HEK293T (cell line): ENCODE measurements around the gene GNA14.
"Not testable (repeated sequence)": the region's sequence is repeated elsewhere in the genome, so short reads cannot be mapped to it uniquely, and the experiment has no call there.

Source experiments
- CTCF ChIA-PET: fragments of 350-600 bp; formaldehyde crosslinking; extraction: SDS; loops from one replicate; lab custom pipeline; 2021; ENCODE audit warnings: antibody characterized with exemption, inconsistent platforms; lab: Yijun Ruan, JAX
- POLR2A ChIA-PET: fragments of 350-600 bp; formaldehyde crosslinking; extraction: SDS; loops from one replicate; lab custom pipeline; 2020; ENCODE audit warnings: antibody characterized with exemption, inconsistent platforms; lab: Yijun Ruan, JAX
- DNase-seq: peaks from one replicate; pipeline ENCODE4 v3.0.0; 2012; ENCODE audit warnings: mixed read lengths; ENCODE audit errors: extremely low spot score
- ARNT ChIP-seq: fragments of 450-650 bp; IDR thresholded peaks from 2 replicates; pipeline ENCODE4 v1.6.1; 2017; ENCODE audit warnings: mild to moderate bottlenecking
- BHLHE40 ChIP-seq: fragments of 450-650 bp; IDR thresholded peaks from 2 replicates; pipeline ENCODE4 v1.6.1; 2016; ENCODE audit warnings: mild to moderate bottlenecking, moderate library complexity, borderline replicate concordance
- CTBP1 ChIP-seq: fragments of 450-650 bp; IDR thresholded peaks from 2 replicates; pipeline ENCODE4 v1.6.1; 2016; ENCODE audit warnings: borderline replicate concordance
- ELF4 ChIP-seq: fragments of 450-650 bp; IDR thresholded peaks from 2 replicates; pipeline ENCODE4 v1.6.1; 2017; ENCODE audit warnings: antibody characterized with exemption
- FOXA1 ChIP-seq: fragments of 450-650 bp; IDR thresholded peaks from 2 replicates; pipeline ENCODE4 v1.6.1; 2016; ENCODE audit warnings: mild to moderate bottlenecking
- FOXK2 ChIP-seq: fragments of 450-650 bp; IDR thresholded peaks from 2 replicates; pipeline ENCODE4 v1.6.1; 2016; ENCODE audit warnings: mild to moderate bottlenecking
- FOXM1 ChIP-seq: fragments of 450-650 bp; IDR thresholded peaks from 2 replicates; pipeline ENCODE4 v1.6.1; 2017; ENCODE audit warnings: mild to moderate bottlenecking, borderline replicate concordance
- HDGF ChIP-seq: fragments of 450-650 bp; IDR thresholded peaks from 2 replicates; pipeline ENCODE4 v1.6.1; 2017; ENCODE audit warnings: antibody characterized with exemption, borderline replicate concordance
- L3MBTL2 ChIP-seq: fragments of 450-650 bp; conservative IDR thresholded peaks from 2 replicates; pipeline ENCODE4 v1.6.1; 2016; ENCODE audit warnings: mild to moderate bottlenecking
- LEF1 ChIP-seq: fragments of 450-650 bp; IDR thresholded peaks from 2 replicates; pipeline ENCODE4 v1.6.1; 2017; ENCODE audit warnings: mild to moderate bottlenecking, borderline replicate concordance
- NFRKB ChIP-seq: fragments of 450-650 bp; IDR thresholded peaks from 2 replicates; pipeline ENCODE4 v1.6.1; 2016; ENCODE audit warnings: mild to moderate bottlenecking, moderate library complexity
- PKNOX1 ChIP-seq: fragments of 450-650 bp; IDR thresholded peaks from 2 replicates; pipeline ENCODE4 v1.6.1; 2016
- SP1 ChIP-seq: fragments of 450-650 bp; IDR thresholded peaks from 2 replicates; pipeline ENCODE4 v1.6.1; 2017
- SUZ12 ChIP-seq: fragments of 450-650 bp; IDR thresholded peaks from 2 replicates; pipeline ENCODE4 v1.6.1; 2016; ENCODE audit warnings: mild to moderate bottlenecking
- TARDBP ChIP-seq: fragments of 450-650 bp; IDR thresholded peaks from 2 replicates; pipeline ENCODE4 v1.6.1; 2016
- ZNF384 ChIP-seq: fragments of 450-650 bp; IDR thresholded peaks from 2 replicates; pipeline ENCODE4 v1.6.1; 2016

GNA14 gene

GRCh38 chr9:77643871-77644270 is 4.3 kb downstream of the GNA14 start:
- ChIA-PET POLR2A (no interaction called here), CTCF (no interaction called here)
- no peak for DNase-seq
- TF ChIP-seq PKNOX1 (no peak), ZNF384 (no peak), TARDBP (no peak), FOXA1 (no peak), LEF1 (no peak), CTBP1 (no peak), ELF4 (no peak), BHLHE40 (no peak), L3MBTL2 (no peak), FOXM1 (no peak), ARNT (no peak), SUZ12 (no peak), NFRKB (no peak), SP1 (no peak), HDGF (no peak), FOXK2 (no peak)

GRCh38 chr9:77640741-77641580 is 7.2 kb downstream of the GNA14 start:
- POLR2A ChIA-PET, result no interaction called here
- CTCF ChIA-PET, result no interaction called here
- TF ChIP-seq ZNF384 (no peak), ELF4 (no peak)
- DNase-seq, result no peak

GRCh38 chr9:77632652-77633051 is 15.5 kb downstream of the GNA14 start:
- no peak for DNase-seq

GRCh38 chr9:77628864-77629263 is 19.3 kb downstream of the GNA14 start:
- DNase-seq, CTCF ChIA-PET, POLR2A ChIA-PET: not testable (repeated sequence)

More at GRCh38 chr9:77632652-77633051, 15.5 kb downstream of the GNA14 start:
- ChIA-PET CTCF (no interaction called here), POLR2A (no interaction called here)
- TF ChIP-seq LEF1 (no peak), ZNF384 (no peak), TARDBP (no peak), ELF4 (no peak), SP1 (no peak), HDGF (no peak), L3MBTL2 (no peak), NFRKB (no peak), CTBP1 (no peak), PKNOX1 (no peak), BHLHE40 (no peak), FOXM1 (no peak), ARNT (no peak)

GRCh38 chr9:77616191-77616590 is 31.9 kb downstream of the GNA14 start:
- POLR2A ChIA-PET, result no interaction called here
- CTCF ChIA-PET, result no interaction called here
- DNase-seq, result no peak
- TF ChIP-seq HDGF (no peak), FOXA1 (no peak), ELF4 (no peak), CTBP1 (no peak), FOXM1 (no peak), SP1 (no peak), SUZ12 (no peak), BHLHE40 (no peak), PKNOX1 (no peak), TARDBP (no peak), FOXK2 (no peak)

- POLR2A ChIA-PET, result no interaction called here
- CTCF ChIA-PET, result no interaction called here
- TF ChIP-seq NFRKB (no peak), FOXA1 (no peak), PKNOX1 (no peak), BHLHE40 (no peak), FOXK2 (no peak), ARNT (no peak), FOXM1 (no peak), TARDBP (no peak), SUZ12 (no peak), ELF4 (no peak), SP1 (no peak), CTBP1 (no peak), ZNF384 (no peak), L3MBTL2 (no peak), HDGF (no peak), LEF1 (no peak)
- no peak for DNase-seq
Observed at GRCh38 chr9:77614645-77615044, 33.5 kb downstream of the GNA14 start.
